HS-27A (cell line): ENCODE results near the gene AGAP4.
"Not testable (repeated sequence)": the region's sequence is repeated elsewhere in the genome, so short reads cannot be mapped to it uniquely, and the experiment has no call there.

Source experiments
- DNase-seq: peaks from one replicate; pipeline ENCODE4 v3.0.0-alpha.2; 2012; ENCODE audit warnings: low read depth, missing footprints

The AGAP4 gene

GRCh38 chr10:45847400-45847799 lies at the start of gene AGAP4:
Gene AGAP4 (minus strand): TSS chr10:45847500. CDS start chr10:45847347, 153 bp downstream.
- not testable (repeated sequence) for DNase-seq

DNA sequence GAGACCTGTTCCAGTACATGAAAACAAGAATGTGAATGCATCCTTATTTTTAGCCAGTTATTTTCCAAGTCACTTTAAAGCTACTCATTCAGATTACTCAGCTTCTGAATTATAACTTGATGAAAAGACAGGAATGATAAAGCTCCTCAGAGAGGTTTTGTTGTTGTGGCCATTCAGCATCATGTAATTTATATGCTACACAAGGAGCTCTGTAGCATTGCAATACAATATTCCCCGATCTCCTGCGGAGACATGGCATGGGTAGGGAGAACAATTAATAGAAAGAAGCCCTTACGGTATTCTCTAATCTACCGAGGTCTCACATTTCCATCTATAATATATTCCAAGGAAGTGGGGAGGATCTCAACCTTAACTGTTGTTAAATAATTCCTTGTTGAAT lies 43.4 kb upstream of the AGAP4 start:
- DNase-seq: not testable (repeated sequence)

GRCh38 chr10:45889539-45890230 lies 42.4 kb upstream of the AGAP4 start:
- DNase-seq: not testable (repeated sequence)

DNA sequence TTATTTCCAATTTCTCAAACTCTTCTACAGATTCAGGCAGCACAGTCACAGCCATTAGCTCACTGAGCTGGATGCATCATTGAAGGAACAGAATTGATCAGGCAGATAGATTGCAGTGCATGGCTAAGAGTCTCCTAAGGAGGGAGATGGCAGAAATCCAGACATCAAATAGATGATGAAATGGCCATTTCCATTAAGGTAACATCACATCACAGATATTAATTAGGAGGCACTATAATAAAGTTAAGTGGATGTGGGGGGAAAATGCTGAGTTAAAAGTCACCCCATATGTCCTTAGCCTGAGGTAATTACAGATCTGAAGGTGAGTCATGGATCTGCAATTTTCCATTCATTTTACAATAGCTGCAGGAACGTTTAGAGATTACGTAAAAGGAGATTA lies 35.6 kb upstream of the AGAP4 start:
- DNase-seq: not testable (repeated sequence)

GRCh38 chr10:45865404-45865803 lies 18.1 kb upstream of the AGAP4 start:
- not testable (repeated sequence) for DNase-seq

DNA sequence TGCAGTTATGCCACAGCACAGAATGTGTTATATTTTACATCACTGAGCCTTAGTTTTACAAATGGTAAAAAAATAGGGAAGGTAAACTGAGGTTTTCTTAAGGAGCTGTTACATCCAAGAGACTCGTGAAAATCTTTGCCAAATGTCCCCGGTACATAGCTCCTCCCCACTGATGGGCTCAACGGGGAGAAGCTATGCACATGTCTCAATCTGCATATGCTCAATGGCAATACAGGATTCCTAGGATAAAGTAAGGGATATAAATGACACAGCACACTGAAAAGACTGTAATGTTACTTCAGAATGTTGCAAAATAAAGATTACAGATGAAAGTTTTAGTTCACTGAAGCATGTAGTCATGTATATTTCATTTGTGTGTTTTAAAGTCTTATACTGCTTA lies 17.0 kb upstream of the AGAP4 start:
- DNase-seq: not testable (repeated sequence)

DNA sequence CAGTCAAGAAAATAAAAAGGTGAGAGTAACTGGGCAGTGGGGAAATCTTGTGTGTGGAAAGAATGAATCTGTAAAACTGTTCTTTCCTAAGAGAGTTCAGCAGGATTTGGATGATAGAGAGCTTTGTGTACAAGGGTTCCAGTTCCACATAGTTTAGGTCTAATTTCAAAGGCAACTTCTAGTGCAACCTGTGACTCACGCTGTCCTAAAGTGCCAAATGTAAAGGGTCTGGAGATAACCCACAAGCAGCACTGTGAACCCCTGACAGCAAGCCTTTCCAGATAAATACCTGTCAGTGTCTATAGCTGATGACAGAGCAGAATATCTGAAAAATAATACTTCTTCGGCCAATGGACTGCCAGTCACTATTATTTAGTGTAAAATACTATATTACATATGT lies 16.3 kb upstream of the AGAP4 start:
- DNase-seq: not testable (repeated sequence)

GRCh38 chr10:45857931-45858330 lies 10.6 kb upstream of the AGAP4 start:
- DNase-seq: not testable (repeated sequence)

DNA sequence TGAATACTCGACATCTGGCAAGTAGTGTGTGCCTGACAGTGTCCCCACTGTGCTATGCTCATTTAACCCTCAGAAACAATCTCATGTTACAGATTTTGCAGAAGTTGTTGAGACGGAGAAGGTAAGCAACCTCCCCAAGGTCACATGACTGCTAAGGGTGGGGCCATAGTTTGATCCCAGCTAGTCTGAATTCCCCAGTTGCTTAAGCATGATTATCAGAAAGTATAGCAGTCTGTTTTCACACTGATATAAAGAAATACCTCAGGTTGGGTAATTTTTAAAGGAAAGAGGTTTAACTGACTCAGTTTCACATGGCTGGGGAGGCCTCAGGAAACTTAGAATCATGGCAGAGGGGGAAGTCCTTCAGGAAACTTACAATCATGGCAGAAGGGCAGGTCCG lies 1.2 kb upstream of the AGAP4 start:
- not testable (repeated sequence) for DNase-seq

DNA sequence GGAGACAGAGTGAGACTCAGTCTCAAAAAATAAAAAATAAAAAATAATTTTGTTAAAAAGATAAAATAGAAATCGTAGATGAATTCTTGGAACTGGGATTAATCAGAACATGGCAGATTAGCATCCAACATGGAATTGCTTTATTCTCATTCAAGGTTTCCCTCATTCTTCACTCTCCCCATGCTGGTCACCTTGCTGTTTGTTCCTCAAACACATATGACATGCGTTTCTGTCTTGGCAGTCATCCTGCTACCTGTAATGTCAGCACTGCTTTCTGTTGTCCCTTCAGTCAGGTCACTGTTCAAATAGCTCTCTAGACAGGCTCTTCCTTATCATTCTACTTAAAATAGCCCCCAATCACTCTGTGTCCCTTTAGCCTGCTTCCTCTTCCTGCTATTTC lies 24.4 kb downstream of the AGAP4 start:
- DNase-seq: not testable (repeated sequence)

DNA sequence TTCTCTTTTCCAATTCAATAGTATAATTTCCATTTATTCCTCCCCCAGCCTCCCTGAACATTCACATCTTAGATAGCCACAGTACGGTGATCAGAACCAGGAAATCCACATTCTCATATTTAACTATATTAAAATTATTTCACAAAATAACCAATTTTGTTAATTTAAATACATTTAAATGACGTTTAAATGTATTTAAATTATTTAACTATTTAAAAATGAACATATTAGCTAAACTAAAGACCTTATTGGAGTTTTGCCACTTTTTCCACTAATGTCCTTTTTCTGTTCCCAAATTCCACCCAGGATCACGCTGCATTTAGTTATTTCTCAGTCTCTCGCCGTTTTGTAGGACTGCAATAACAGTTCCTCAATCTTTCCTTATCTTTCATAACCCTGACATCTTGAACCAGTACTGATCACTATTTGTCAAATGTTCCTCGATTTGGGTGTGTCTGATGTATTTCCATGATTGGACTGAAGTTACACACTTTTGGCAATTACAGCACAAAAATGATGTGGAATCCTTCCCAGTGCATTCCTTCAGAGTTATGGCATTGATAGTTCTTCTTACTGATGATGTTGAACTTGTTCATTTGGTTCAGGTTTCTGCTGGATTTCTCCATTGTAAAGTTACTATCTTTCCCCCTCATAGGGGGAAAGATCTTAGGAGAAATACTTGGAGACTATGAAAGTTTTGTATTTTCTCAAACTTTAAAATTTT lies 27.0 kb downstream of the AGAP4 start:
- not testable (repeated sequence) for DNase-seq

DNA sequence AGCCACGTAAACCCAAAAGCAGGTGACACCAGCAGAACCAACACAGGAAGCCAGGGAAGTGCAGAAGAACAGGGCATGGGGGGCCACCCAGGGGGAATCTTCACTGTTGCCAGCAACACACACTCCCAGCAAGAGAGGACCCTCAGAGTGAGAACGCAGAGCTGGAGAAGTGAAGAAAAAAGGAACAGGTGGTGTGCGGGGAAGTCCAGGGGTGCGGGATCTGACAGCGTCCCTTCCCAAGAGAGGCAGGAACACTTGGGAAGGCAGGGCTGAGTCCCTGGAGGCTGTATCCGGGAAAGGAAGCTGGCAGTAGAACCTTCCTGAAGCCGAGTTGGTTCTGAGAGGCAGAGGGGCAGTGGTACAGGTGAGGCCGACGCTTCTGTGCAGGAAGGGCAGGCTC lies 27.7 kb downstream of the AGAP4 start:
- DNase-seq: no peak

DNA sequence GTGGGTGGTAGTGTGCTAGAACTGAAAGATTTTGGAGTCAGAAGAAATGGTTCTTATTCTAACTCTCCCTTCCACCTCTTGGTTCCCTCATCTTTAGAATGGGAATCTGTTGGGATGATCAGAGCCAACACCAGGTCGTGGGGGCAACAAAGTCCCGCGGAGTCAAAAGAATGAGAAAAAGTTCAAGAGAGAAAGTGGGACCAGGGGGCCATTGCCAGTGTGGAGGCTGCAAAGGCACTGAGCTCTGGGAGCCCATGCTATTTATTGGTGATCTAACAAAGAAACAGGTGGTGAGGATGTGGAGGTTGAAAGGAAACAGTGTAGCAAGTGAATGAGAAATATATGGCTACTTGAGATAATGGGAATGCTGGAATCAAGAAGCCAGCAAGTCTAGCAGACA lies 29.4 kb downstream of the AGAP4 start:
- DNase-seq: no peak

DNA sequence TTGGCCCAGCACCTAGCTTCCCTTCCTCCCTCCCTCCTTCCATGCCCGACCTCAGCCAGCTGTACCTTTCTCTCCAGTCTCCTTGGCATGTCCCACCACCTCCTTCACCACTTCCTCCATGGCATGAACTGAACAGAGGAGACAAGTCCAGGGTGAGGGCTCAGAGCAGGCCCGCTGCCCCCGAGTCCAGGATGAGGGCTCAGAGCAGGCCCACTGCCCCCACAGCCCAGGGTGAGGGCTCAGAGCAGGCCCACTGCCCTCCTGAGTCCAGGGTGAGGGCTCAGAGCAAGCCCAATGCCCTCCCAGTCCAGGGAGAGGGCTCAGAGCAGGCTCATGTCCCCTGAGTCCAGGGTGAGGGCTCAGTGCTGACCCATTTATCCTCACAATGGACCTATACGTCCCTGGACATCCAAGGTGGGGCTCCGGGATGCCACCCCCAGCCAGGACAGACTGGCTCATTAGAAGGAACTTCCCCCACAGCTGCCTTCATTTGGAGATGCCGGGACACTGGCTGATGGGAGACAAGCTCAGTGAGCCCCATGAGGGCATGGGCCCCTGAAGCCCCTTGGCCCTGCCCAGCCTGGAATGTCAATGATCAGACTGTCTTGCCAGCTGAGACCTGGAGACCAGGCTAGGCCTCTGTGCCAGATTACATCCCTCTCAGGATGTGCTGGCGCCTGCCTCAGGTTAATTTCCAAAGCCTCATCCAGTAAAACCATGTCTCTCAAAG lies 30.0 kb downstream of the AGAP4 start:
- DNase-seq: no peak

DNA sequence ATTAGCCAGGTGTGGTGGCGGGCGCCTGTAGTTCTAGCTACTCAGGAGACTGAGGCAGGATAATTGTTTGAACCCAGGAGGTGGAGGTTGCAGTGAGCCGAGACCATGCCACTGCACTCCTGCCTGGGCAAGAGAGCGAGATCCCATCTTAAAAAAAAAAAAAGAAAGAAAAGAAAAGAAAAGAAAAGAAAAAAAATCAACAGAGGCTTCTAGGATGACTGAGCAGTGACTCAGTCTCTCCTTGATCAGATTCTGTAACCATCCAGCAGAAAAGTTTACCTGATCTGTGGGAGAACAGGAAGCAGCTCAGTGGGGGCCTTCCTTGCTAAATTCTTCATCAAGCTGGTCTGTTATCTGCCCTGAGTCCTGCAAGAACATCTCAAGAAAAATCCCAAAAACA lies 33.2 kb downstream of the AGAP4 start:
- not testable (repeated sequence) for DNase-seq

- not testable (repeated sequence) for DNase-seq
Observed at GRCh38 chr10:45812959-45813358, 34.3 kb downstream of the AGAP4 start.

- no peak for DNase-seq
Observed at GRCh38 chr10:45811075-45811474, 36.2 kb downstream of the AGAP4 start.

GRCh38 chr10:45809837-45810236 lies 37.5 kb downstream of the AGAP4 start:
- no peak for DNase-seq

GRCh38 chr10:45804996-45805395 lies 42.3 kb downstream of the AGAP4 start:
- not testable (repeated sequence) for DNase-seq

- peak; percentile 19 for DNase-seq
Observed at GRCh38 chr10:45803060-45804010, 44.0 kb downstream of the AGAP4 start.

GRCh38 chr10:45794761-45795160 lies 52.5 kb downstream of the AGAP4 start:
- not testable (repeated sequence) for DNase-seq
